ENCODE data around the gene FDXR. TPM values are rescaled to one million over a fixed set of nuclear protein-coding genes. Genes with fewer than 3 reads are reported as not detected.

FDXR gene, protein sequence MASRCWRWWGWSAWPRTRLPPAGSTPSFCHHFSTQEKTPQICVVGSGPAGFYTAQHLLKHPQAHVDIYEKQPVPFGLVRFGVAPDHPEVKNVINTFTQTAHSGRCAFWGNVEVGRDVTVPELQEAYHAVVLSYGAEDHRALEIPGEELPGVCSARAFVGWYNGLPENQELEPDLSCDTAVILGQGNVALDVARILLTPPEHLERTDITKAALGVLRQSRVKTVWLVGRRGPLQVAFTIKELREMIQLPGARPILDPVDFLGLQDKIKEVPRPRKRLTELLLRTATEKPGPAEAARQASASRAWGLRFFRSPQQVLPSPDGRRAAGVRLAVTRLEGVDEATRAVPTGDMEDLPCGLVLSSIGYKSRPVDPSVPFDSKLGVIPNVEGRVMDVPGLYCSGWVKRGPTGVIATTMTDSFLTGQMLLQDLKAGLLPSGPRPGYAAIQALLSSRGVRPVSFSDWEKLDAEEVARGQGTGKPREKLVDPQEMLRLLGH
- total RNA-seq = 23.5 and 25.9 TPM in 2 replicates

DNA sequence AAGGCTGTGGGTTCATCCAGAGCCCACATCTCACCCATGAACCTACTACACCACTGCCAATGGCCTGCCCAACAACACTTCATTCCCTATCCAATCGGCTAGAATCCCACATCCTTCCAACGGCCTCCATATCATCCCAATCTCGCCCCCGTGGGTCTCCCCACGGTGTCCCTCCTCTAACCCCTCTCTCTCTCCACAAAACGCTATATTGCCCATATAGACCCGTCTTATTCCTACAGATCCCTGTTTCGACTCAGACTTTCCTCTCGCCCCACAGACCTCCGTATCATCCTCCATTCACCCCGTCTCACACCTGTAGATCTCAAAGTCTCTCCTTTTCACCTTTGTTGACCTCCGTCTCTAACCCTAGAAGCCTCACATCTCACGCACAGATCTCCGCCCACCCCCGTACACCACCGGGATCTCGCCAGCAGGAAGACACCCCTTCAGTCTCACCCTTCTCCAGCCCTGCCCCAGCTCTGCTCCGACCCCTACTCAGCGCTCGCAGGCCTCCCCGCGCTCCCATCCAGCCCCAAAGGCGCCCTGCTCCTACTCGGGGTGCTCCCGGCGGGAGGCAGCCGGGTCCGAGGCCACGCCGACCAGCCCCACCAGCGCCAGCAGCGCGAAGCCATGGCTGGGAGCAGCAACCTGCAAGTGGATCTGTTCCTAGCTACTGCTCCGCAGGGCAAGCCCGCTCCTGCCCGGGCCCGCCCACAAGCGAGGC, at the start of gene FDXR:
Gene FDXR, minus strand, starts transcription at position 682 of the 724 bp plus-strand sequence. Its CDS starts 50 bp downstream, at position 632.
- peak within 1 kb of the TSS; percentile 80 for H3K27ac ChIP-seq (ENCODE audit: low read depth, low read length)
- H3K4me3 ChIP-seq (ENCODE audit: insufficient read depth, low read length) = peak within 1 kb of the TSS; percentile 84
- no peaks in the 10 kb centered on the region for H3K9me3 ChIP-seq (ENCODE audit: low read depth, low read length)
- peak within 1 kb of the TSS; percentile 78 for H2AFZ ChIP-seq (ENCODE audit: low read length)
- H3K4me1 ChIP-seq (ENCODE audit: insufficient read depth, low read length) = peaks cover 26% of the 10 kb centered on the region
- peak within 1 kb of the TSS; percentile 86 for H3K4me2 ChIP-seq (ENCODE audit: insufficient read depth, low read length)
- H3K36me3 ChIP-seq (ENCODE audit: insufficient read depth, low read length) = no peaks in the 10 kb centered on the region
- TF ChIP-seq CTCF (IDR thresholded peaks at IDR 0.05; ENCODE audit: extremely low read depth, low read depth, low read length) = no peak
- H3K79me2 ChIP-seq (ENCODE audit: insufficient read depth, low read length) = peaks cover 12% of the 10 kb centered on the region
- peaks cover 4% of the 10 kb centered on the region for H4K20me1 ChIP-seq (ENCODE audit: insufficient read depth, low read length)
- H3K27me3 ChIP-seq (ENCODE audit: insufficient read depth, low read length) = no peaks in the 10 kb centered on the region
- no peak for DNase-seq (ENCODE audit: insufficient read length, low spot score, missing footprints)

DNA sequence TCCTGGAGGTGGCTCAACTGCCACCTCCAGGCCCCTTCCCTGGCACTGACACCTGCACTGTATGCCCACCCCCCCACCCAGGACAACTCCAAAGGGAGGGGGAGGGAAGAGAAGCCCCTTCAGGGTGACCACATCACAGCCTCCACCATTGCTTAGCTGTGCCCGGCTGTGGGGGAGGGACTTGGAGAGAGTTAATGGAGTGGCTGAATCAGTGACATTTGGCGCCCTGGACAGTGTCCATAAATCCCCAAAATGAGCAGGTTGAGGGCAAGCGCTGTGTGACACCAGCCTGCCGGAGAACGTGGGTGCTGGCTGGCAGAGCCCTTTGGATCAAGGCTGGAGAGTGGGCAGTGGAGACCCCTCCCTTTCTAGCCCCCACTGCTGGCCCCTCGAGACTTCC, 49.4 kb upstream of the FDXR start:
- no peak for TF ChIP-seq CTCF (IDR thresholded peaks at IDR 0.05; ENCODE audit: extremely low read depth, low read depth, low read length)
- DNase-seq (ENCODE audit: insufficient read length, low spot score, missing footprints) = peak; percentile 78
- no peak overlapping the region for H3K4me2 ChIP-seq (ENCODE audit: insufficient read depth, low read length)
- no peaks in the 10 kb centered on the region for H3K36me3 ChIP-seq (ENCODE audit: insufficient read depth, low read length)
- no peaks in the 10 kb centered on the region for H3K4me1 ChIP-seq (ENCODE audit: insufficient read depth, low read length)
- no peaks in the 10 kb centered on the region for H4K20me1 ChIP-seq (ENCODE audit: insufficient read depth, low read length)
- H2AFZ ChIP-seq (ENCODE audit: low read length) = no peak overlapping the region
- no peak overlapping the region for H3K4me3 ChIP-seq (ENCODE audit: insufficient read depth, low read length)
- H3K27me3 ChIP-seq (ENCODE audit: insufficient read depth, low read length) = peaks cover 50% of the 10 kb centered on the region
- H3K9me3 ChIP-seq (ENCODE audit: low read depth, low read length) = no peaks in the 10 kb centered on the region
- H3K79me2 ChIP-seq (ENCODE audit: insufficient read depth, low read length) = no peaks in the 10 kb centered on the region
- H3K27ac ChIP-seq (ENCODE audit: low read depth, low read length) = no peak overlapping the region

- TF ChIP-seq CTCF (IDR thresholded peaks at IDR 0.05; ENCODE audit: extremely low read depth, low read depth, low read length) = no peak
- no peaks in the 10 kb centered on the region for H3K9me3 ChIP-seq (ENCODE audit: low read depth, low read length)
- H4K20me1 ChIP-seq (ENCODE audit: insufficient read depth, low read length) = no peaks in the 10 kb centered on the region
- no peaks in the 10 kb centered on the region for H3K36me3 ChIP-seq (ENCODE audit: insufficient read depth, low read length)
- H2AFZ ChIP-seq (ENCODE audit: low read length) = no peak overlapping the region
- no peak overlapping the region for H3K4me3 ChIP-seq (ENCODE audit: insufficient read depth, low read length)
- H3K4me2 ChIP-seq (ENCODE audit: insufficient read depth, low read length) = no peak overlapping the region
- H3K27me3 ChIP-seq (ENCODE audit: insufficient read depth, low read length) = peaks cover 50% of the 10 kb centered on the region
- no peaks in the 10 kb centered on the region for H3K79me2 ChIP-seq (ENCODE audit: insufficient read depth, low read length)
- DNase-seq (ENCODE audit: insufficient read length, low spot score, missing footprints) = peak; percentile 81
- no peak overlapping the region for H3K27ac ChIP-seq (ENCODE audit: low read depth, low read length)
- H3K4me1 ChIP-seq (ENCODE audit: insufficient read depth, low read length) = no peaks in the 10 kb centered on the region
These were observed 49.0 kb upstream of the FDXR start for GRCh38 chr17:74921769-74922168.

Measured in osteoblast (primary cell).